RWPE1 (cell line): ENCODE measurements around the gene KLHL8.

ENCODE experiments used
- CTCF ChIA-PET: fragments of 350-600 bp; sonication (Branson Sonifier 250); formaldehyde crosslinking; extraction: SDS; loops from one replicate; lab custom pipeline; 2021; lab: Yijun Ruan, JAX
- POLR2A ChIA-PET: fragments of 400-600 bp; formaldehyde crosslinking; extraction: SDS; loops from one replicate; lab custom pipeline; 2020; ENCODE audit warnings: antibody characterized with exemption; ENCODE audit not compliant: low non-redundant PET; lab: Yijun Ruan, JAX
- DNase-seq: peaks from one replicate; pipeline ENCODE4 v3.0.0; 2012; ENCODE audit warnings: low spot score
- H3K27ac ChIP-seq: fragments of 450-650 bp; 2 replicates; pipeline ENCODE4 v1.5.1; 2017
- CTCF ChIP-seq: fragments of 450-650 bp; conservative IDR thresholded peaks from 2 replicates; pipeline ENCODE4 v1.5.1; 2017; ENCODE audit warnings: low read depth, mild to moderate bottlenecking

Gene KLHL8

DNA sequence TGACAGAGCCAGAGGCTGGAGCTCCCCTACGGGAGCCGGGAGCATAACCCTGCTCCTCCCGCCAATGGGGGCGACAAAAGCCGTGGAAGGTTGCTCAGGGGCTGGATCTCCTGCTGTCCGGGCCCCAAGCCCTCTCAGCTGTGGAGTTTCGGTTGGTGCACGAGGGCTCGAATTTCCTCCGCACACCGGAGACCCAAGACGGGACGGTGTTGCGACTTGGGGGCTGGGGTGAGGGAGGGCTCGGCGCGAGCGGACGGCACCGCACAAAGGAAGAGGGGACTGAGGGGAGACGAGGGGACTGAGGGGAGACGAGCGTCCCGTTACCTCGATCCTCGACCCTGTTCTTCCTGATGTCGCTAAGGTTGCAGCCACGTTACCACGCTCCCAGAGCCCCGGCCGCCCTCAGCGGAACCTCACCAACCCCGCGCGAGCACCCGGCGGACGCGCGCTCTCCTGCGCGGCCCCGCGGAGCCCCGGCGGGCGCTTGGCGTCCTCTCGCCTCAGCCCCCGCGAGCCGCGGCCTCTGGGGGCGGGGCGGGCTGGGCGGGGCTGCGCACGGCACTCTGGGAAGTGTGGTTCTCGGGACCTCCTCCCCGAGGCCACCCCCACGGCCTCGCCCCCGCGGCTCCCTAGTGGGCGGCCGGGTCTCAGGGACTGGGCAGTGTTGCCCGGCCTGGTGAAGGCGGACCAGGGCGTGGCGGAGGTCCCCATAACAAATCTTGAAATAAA lies at the start of gene KLHL8:
Gene KLHL8, minus strand, starts transcription at position 525 of the 729 bp plus-strand sequence. CDS start 25,079 bp downstream, outside the sequence.
- peak; percentile 89 for DNase-seq
- peak within 1 kb of the TSS; percentile 89 for H3K27ac ChIP-seq
- 0 out of 2 replicates have a peak, but pooled peaks have one; percentile 1 for TF ChIP-seq CTCF
- POLR2A ChIA-PET = interaction anchor here (0.6 kb wide), 1 partner anchor 34 kb away, joined by 4 read pairs; no protein-coding TSS in a partner anchor
- CTCF ChIA-PET = interaction anchor here (0.5 to 2.2 kb wide), 6 partner anchors 31 to 1515 kb away, joined by 3 to 6 read pairs (median 3); no protein-coding TSS in a partner anchor

- TF ChIP-seq CTCF = peak; percentile 75
- peak; percentile 64 for DNase-seq
- POLR2A ChIA-PET = no interaction called here
- H3K27ac ChIP-seq = no peak overlapping the region
- CTCF ChIA-PET = interaction anchor here (0.6 to 0.8 kb wide), 2 partner anchors 35 to 84 kb away, joined by 3 read pairs; no protein-coding TSS in a partner anchor
These were observed 49.7 kb upstream of the KLHL8 start for GRCh38 chr4:87270144-87270543.

- no peak overlapping the region for H3K27ac ChIP-seq
- POLR2A ChIA-PET = interaction anchor here (0.6 kb wide), 1 partner anchor 743 kb away, joined by 3 read pairs; no protein-coding TSS in a partner anchor
- no peak for TF ChIP-seq CTCF
- CTCF ChIA-PET = no interaction called here
- DNase-seq = no peak
These were observed 48.0 kb upstream of the KLHL8 start for GRCh38 chr4:87268411-87268810.

GRCh38 chr4:87266986-87267385 lies 46.6 kb upstream of the KLHL8 start:
- POLR2A ChIA-PET = no interaction called here
- CTCF ChIA-PET = interaction anchor here (0.6 kb wide), 2 partner anchors 37 to 1335 kb away, joined by 3 read pairs; no protein-coding TSS in a partner anchor
- no peak for TF ChIP-seq CTCF
- no peak for DNase-seq
- no peak overlapping the region for H3K27ac ChIP-seq

DNA sequence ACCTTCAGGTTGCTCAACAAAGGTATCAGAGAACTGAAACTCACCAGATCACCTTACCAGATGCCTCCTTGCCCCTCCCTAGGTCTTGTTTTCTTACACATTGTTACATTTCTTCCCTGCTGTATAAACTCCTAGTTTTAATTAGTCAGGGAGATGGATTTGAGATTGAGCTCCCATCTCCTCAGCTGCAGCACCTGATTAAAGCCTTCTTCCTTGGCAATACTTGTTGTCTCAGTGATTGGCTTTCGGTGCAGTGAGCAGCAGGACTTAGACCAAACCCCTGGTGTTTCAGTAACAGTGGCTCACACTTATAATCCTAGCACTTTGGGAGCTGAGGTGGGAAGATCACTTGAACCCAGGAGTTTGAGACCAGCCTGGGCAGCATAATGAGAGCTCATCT lies 42.5 kb upstream of the KLHL8 start:
- DNase-seq = no peak
- TF ChIP-seq CTCF = no peak
- CTCF ChIA-PET = interaction anchor here (2.2 kb wide), 1 partner anchor 113 kb away, joined by 8 read pairs; no protein-coding TSS in a partner anchor
- POLR2A ChIA-PET = no interaction called here
- no peak overlapping the region for H3K27ac ChIP-seq

DNA sequence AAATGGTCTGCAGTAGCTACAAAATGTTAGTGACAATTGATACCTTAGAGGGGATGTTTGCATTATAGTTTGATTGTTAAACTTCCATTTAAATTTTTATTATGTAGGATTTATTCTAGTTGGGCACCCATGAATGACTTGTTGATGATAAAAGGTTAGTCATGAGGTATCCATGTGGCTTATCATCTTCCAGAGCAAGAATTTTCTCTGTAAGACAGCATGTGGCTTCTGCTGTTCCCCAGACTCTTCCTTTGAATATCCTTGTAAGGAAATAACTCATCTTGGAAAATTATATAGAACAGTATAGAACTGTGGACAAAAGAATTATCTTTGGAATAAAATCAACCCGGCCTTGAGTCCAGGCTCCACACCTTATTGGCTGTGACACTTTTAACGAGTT lies 40.1 kb upstream of the KLHL8 start:
- ChIA-PET CTCF (no interaction called here), POLR2A (no interaction called here)
- DNase-seq = no peak
- TF ChIP-seq CTCF = no peak
- H3K27ac ChIP-seq = no peak overlapping the region
